Stimulated activated CD4-positive, alpha-beta T cell treated with anti-CD3 and anti-CD28 coated beads, Interleukin-4, amount 100 ng/mL, for 48 hours (primary cell): ENCODE data around the gene NAALADL2.
"Not testable (repeated sequence)": the region's sequence is repeated elsewhere in the genome, so short reads cannot be mapped to it uniquely, and the experiment has no call there.

Experiments used
- DNase-seq, 2 donors: peaks; one replicate each; pipeline ENCODE4 v3.0.0-alpha.2; 2020; ENCODE audit warnings: low read depth in 2 of 2

Gene NAALADL2

DNA sequence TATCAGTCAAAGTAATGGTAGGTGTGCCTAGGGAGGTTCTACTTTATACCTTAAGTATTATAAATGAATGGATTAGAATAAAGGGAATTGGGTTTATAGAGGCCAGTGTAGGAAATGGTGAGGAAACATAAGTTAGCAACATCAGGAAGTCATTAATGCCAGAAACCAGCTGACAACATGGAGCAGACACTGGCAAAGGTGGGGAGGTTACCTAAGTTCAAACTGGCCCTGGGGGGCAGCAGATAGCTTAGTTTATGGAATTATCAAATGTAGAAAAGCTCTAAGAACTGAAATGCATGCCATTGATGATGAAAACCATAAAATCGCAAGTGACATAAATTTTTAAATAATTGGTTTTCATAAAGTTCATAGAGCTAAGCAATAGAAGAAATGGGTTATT, 498.6 kb downstream of the NAALADL2 start:
- no peak for DNase-seq

DNA sequence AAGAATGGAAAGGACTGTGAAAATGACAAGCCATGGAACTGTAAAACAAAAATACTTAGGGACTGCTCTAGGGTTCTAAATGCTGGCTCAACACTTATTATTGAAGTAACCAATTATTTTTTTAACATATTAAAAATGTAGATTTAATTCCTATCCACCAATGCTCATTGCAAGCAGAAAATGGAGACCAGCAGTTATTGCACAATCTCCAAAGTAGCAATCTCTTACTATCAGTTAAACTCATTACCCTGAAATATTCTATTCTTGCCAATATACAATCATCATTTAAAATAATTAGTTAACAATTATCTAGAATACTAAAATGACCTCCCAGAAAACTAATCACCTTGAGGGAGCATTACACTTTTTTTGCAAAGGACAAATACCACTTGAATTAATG, 499.8 kb downstream of the NAALADL2 start:
- no peak for DNase-seq

GRCh38 chr3:175370426-175370825, 511.3 kb downstream of the NAALADL2 start:
- not testable (repeated sequence) for DNase-seq

DNA sequence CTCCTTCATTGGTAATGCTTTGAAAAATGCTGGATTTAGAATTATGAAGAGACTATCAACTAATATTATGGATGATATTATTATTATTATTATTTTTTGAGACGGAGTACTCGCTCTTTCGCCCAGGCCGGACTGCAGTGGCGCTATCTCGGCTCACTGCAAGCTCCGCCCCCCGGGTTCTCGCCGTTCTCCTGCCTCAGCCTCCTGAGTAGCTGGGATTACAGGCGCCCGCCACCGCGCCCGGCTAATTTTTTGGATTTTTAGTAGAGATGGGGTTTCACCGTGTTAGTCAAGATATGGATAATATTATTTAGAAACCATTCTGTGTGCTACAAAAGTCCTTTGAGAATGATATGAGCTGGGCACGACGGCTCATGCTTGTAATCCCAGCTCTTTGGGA, 512.1 kb downstream of the NAALADL2 start:
- DNase-seq, result not testable (repeated sequence)

DNA sequence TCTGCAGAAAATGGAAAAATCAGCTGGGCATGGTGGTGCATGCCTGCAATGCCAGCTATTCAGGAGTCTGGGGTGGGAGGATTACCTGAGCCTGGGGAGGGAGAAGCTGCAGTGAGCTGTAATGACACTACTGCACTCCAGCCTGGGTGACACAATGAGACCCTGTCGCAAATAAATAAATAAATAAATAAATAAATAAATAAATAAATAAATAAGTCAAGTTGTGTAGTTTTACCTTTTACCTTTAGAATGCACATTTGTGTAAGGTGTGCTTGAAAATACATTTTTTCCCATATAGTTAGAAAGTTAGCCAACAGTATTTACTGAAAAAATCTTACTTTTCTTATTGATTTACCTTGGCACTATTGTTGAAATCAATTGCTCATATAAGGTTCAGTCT, 515.6 kb downstream of the NAALADL2 start:
- DNase-seq, result no peak

DNA sequence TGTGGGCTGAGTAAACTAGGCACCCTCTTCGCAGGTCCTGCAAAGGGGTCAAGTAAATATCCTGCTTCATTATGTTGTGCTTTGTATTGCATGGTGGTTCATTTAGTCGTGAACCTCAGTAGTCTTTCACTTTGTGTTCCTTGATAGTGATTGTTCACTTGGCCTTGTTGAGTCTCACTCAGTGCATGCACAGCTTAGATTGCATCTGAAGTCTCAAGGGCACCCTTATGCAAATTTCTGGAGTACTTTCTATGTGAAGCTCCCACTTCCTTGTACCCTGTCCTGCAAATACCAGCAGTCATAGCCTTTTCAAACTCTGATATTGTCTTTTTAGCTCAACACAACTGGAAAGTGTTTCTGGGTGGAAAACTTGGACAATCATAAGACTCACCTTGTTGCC, 519.2 kb downstream of the NAALADL2 start:
- DNase-seq, result no peak

DNA sequence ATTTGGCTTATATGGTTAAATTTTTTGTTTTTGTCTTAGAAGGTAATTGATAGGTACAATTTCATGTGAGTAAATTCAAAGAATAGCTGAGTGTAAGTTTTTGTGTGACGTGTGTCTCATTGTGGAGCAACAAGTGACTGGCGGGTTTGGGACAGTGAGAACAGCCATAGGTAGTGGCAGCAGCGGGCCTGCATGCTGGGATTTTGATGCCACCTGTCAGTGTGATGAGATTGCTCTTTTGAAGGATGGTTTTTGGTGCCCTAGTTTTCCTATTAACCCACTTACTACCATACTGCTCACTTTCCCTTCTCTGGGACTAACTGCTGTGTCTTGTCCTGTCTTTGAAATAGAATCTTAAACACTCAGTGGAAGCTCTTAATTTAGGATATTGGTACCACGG, 522.6 kb downstream of the NAALADL2 start:
- DNase-seq, result no peak

DNA sequence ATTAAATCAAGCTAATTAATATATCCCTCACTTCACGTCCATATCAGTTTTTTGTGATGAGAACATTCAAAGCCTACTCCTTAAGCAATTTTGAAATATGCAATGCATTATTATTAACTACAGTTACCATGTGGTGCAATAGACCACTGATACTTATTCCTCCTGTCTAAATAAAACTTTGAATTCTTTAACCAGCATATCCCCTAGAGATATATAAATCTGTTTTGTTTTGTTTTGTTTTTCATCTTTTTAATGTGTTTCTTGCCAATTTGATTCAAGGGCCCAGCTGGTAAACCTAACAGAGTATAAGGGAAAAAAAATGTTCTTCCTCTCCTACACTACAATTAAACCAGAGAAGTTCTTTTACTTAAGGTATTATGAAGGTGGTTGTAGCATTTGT, 524.2 kb downstream of the NAALADL2 start:
- no peak for DNase-seq

DNA sequence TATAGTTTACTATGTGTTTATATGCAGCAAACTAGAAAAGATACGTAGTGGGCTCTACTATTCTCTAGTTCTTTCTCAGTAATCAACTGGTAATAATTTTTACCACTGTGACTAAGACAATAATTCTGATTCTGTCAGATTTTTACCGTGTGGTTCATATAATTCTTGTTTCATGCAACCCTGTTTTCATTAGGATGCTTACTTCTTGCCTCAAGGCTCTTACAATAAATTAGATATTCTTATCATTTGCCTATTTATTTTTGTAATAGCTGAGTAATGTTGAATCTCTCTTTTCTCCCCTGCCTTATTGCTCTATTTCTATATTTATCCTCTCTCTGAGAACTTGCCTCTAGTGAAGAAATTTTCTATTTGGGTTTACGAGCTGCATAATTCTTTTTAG, 524.7 kb downstream of the NAALADL2 start:
- DNase-seq, result no peak

DNA sequence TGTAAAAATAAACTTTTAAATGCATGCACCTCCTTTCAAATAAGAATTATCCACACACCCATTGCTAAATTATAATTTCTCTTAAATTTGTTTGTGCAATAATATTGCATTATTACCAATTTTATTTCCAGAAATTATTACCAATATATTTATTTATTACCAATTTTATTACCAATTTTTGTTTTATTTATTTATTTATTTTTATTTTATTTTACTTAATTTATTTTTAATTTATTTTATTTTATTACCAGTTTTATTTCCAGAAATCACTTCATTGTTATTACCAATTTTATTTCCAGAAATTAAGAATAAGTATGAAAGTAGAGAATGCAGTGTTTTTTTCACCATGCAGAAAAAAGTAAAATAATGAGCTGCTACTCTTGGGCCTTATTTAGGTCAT, 525.4 kb downstream of the NAALADL2 start:
- DNase-seq, result no peak

GRCh38 chr3:175386630-175387029, 527.5 kb downstream of the NAALADL2 start:
- DNase-seq, result no peak

- no peak for DNase-seq
Measured at GRCh38 chr3:175389560-175389959, 530.4 kb downstream of the NAALADL2 start.

- DNase-seq, result no peak
Measured at GRCh38 chr3:175391601-175392000, 532.5 kb downstream of the NAALADL2 start.

- DNase-seq, result no peak
Measured at GRCh38 chr3:175392653-175393052, 533.5 kb downstream of the NAALADL2 start.

- DNase-seq, result no peak
Measured at GRCh38 chr3:175397372-175397771, 538.2 kb downstream of the NAALADL2 start.

DNA sequence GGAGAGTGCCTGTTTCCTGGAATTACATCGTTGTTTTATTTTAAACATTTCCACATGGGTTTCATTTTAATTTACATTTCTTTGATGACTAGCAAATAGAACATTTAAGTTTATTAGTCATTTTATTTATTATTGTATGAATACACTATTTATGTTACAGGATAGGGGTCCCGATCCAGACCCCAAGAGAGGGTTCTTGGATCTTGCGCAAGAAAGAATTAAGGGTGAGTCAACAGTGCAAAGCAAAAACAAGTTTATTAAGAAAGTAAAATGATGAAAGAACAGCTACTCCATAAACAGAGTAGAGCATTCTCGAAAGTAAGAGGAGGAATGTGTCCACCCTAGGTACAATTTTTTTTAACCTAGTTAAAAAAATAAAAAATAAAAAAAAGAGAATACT, 539.5 kb downstream of the NAALADL2 start:
- no peak for DNase-seq

- DNase-seq, result no peak
Measured at GRCh38 chr3:175399156-175399840, 540.2 kb downstream of the NAALADL2 start.

DNA sequence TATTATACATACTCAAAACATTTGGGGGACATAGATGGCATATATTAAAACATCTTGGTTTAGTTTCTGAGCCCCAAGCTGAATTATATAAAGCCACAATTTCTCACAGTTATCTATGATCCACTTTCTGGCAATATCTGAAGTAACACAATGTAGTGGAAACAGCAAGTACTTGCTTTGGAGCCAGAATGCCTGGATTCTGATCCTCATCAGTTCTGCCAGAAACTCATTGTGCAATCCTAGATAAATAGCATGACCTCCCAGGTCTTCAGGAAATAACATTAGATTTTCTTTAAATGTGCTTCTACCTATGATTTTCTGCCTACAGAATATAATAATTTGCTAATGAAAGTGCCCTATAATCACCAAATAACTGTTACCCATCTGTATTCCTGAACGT, 544.9 kb downstream of the NAALADL2 start:
- DNase-seq, result no peak

DNA sequence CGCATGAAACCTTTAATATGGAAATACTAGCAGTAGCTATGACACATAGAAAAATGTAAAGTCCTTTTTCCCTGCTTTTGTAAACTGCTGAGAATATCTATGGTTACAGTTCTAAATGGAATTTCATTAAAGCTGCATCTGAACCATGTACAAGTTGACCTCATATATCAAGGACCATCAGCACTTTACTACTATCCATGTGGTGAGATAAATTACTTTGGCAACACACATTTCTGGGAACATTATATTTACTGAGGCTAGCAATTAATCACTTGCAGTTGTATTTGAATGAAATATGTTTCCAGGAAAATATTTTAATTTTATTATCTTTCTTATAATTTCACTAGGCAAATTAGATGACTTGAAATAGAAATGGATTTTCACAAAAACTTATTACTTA, 545.5 kb downstream of the NAALADL2 start:
- no peak for DNase-seq

DNA sequence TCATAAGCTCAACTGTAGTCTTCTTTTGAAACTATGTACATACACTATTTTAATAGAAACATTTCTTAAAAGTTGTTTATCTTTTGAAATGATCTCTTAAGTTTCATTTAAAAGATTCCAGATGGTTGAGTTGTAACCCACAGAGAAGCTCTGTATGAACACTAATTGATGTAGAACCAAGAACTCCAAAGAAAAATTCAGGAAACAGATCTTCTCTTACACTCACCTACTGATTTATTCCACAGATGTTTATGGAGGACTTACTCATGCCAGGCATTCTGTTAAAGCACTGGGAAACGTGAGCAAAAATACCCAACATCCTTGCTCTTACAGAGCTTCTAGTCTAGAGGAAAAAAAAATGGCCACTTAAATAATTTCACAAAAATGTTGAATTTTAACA, 551.1 kb downstream of the NAALADL2 start:
- DNase-seq, result no peak

DNA sequence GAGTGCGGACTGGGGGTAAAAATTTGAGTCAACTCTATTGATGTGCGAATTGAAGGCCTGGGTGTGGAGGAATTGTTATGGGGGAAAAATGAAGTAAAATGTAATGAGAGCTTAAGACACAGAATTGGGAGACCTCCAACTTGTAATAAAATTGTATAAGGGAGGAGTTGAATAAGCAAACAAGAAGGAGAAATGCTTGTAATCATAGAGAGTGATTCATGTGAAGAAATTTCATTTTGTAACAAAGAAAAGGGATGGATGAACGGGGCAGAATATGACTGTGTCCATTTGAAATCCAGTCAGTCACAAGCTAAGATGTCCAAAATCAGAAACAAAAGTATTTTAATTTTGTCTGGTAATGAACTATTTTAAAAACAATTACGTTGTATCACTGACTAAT, 552.3 kb downstream of the NAALADL2 start:
- no peak for DNase-seq

DNA sequence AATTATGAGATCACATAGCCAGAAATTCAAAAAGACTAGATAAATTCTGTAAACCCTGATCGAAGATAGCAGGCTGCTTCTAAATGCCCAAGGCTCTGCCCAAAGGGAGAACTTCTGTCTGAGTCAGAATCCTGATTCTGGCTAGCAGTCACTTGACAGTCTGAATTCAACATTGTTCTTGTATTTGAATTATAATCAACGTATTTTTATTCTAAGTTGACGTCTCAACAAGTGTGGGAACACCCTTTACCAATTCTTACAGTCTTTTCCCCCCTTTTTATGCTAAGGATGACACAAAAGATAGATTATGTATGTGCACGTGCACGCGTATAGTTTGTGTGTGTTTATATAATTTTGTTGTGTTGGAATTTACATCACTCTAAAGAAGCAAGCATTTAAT, 552.8 kb downstream of the NAALADL2 start:
- no peak for DNase-seq

- no peak for DNase-seq
Measured at GRCh38 chr3:175413926-175414325, 554.8 kb downstream of the NAALADL2 start.

DNA sequence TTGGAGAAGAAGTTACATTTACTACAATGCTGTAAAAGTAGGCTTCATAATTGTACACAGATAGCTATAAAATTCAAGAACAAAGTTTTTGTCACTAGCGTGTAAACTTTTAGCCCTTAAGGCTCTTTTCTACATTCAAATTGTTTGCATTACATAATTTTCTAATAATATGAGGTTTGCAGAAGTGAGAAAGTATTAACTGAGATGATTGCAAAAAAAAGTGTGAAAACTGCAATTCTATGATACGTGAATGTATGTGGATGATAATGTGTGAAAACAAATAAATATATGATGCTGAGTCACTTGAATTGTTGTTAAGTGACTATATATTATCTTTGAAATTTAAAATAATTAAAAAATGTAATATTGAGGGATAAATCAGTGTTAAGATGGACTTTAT, 557.5 kb downstream of the NAALADL2 start:
- no peak for DNase-seq
